ENCODE measurements around the gene ITGB2.
"Not testable (repeated sequence)": the region's sequence is repeated elsewhere in the genome, so short reads cannot be mapped to it uniquely, and the experiment has no call there.

ITGB2 gene

GRCh38 chr21:44880405-44881197 is 40.1 kb downstream of the ITGB2 start:
- DNase-seq: no peak

GRCh38 chr21:44879238-44879637 is 41.5 kb downstream of the ITGB2 start:
- not testable (repeated sequence) for DNase-seq

- no peak for DNase-seq
These were observed 42.4 kb downstream of the ITGB2 start for GRCh38 chr21:44878053-44878982.

- DNase-seq: no peak
These were observed 43.7 kb downstream of the ITGB2 start for GRCh38 chr21:44876849-44877575.

- DNase-seq: peak; percentile 3
These were observed 45.4 kb downstream of the ITGB2 start for GRCh38 chr21:44875316-44875700.

GRCh38 chr21:44874497-44875315 is 46.0 kb downstream of the ITGB2 start:
- DNase-seq: no peak

- DNase-seq: no peak
These were observed 46.5 kb downstream of the ITGB2 start for GRCh38 chr21:44874240-44874496.

- peak; percentile 92 for DNase-seq
These were observed 47.1 kb downstream of the ITGB2 start, which contains the start of gene PTTG1IP for GRCh38 chr21:44873356-44874239. PTTG1IP (minus strand) TSS chr21:44873690; CDS start chr21:44873616, 74 bp downstream.

- DNase-seq: no peak
These were observed 47.9 kb downstream of the ITGB2 start for GRCh38 chr21:44872649-44873355.

GRCh38 chr21:44872323-44872648 is 48.4 kb downstream of the ITGB2 start:
- DNase-seq: no peak

GRCh38 chr21:44871576-44872269 is 49.0 kb downstream of the ITGB2 start:
- DNase-seq: no peak

GRCh38 chr21:44870748-44871495 is 49.8 kb downstream of the ITGB2 start:
- DNase-seq: no peak

- no peak for DNase-seq
These were observed 50.6 kb downstream of the ITGB2 start for GRCh38 chr21:44869781-44870747.

GRCh38 chr21:44868707-44869106 is 52.0 kb downstream of the ITGB2 start:
- no peak for DNase-seq

- no peak for DNase-seq
These were observed 52.5 kb downstream of the ITGB2 start for GRCh38 chr21:44867999-44868700.

- DNase-seq: no peak
These were observed 53.2 kb downstream of the ITGB2 start for GRCh38 chr21:44867464-44867863.

- no peak for DNase-seq
These were observed 53.9 kb downstream of the ITGB2 start for GRCh38 chr21:44866780-44867179.

All from NCI-H526 treated with DMSO at 0.1 percent for 48 hours (cell line).